H1 (cell line): ENCODE measurements around the gene KHSRP. TPM values are rescaled to one million over a fixed set of nuclear protein-coding genes. Genes with fewer than 3 reads are reported as not detected.

Experiments used
- CTCF ChIA-PET: fragments of 300-600 bp; sonication (Branson Sonifier 250); formaldehyde crosslinking; loops from one replicate; lab custom pipeline; 2021; ENCODE audit not compliant: partially characterized antibody; lab: Charles Lee
- POLR2A ChIA-PET: fragments of 300-600 bp; sonication (Branson Sonifier 250); formaldehyde crosslinking; loops from one replicate; lab custom pipeline; 2021; ENCODE audit warnings: inconsistent platforms; ENCODE audit not compliant: partially characterized antibody; lab: Charles Lee
- DNase-seq, 2 experiments: peaks; one replicate each; pipeline versions ENCODE4 v3.0.0 to v3.0.0-alpha.2; 2010 to 2022; ENCODE audit warnings: low spot score in 2 of 2, low read depth in 1 of 2, mixed read lengths in 1 of 2
- FAIRE-seq: peaks from 2 replicates; lab custom pipeline; 2011; peaks lifted over from hg19 to GRCh38; lab: Jason Lieb, UNC
- H2AFZ ChIP-seq: 2 replicates; pipeline ENCODE4 v1.8.1; 2012; ENCODE audit warnings: low read length, inconsistent platforms
- H2AK5ac ChIP-seq: 2 replicates; pipeline ENCODE4 v1.6.1; 2013; ENCODE audit warnings: low read depth, low read length
- H2BK120ac ChIP-seq: replicated peaks from 2 replicates; pipeline ENCODE3; 2013; ENCODE audit warnings: low read depth, low read length, inconsistent platforms
- H2BK12ac ChIP-seq: 2 replicates; pipeline ENCODE4 v1.6.1; 2013; ENCODE audit warnings: low read depth, low read length
- H2BK15ac ChIP-seq: 2 replicates; pipeline ENCODE4 v1.6.1; 2013; ENCODE audit warnings: low read length
- H2BK20ac ChIP-seq: 2 replicates; pipeline ENCODE4 v1.6.1; 2013; ENCODE audit warnings: low read length
- H2BK5ac ChIP-seq: 2 replicates; pipeline ENCODE4 v1.6.1; 2013; ENCODE audit warnings: low read depth, low read length
- H3K14ac ChIP-seq: 2 replicates; pipeline ENCODE4 v1.6.1; 2013; ENCODE audit warnings: inconsistent platforms; ENCODE audit not compliant: insufficient read length
- H3K18ac ChIP-seq: 2 replicates; pipeline ENCODE4 v1.6.1; 2013; ENCODE audit warnings: low read length; ENCODE audit errors: extremely low read depth
- H3K23ac ChIP-seq: 2 replicates; pipeline ENCODE4 v1.6.1; 2013; ENCODE audit warnings: inconsistent platforms; ENCODE audit not compliant: insufficient read length
- H3K23me2 ChIP-seq: 2 replicates; pipeline ENCODE4 v1.6.1; 2013; ENCODE audit warnings: low read depth, low read length
- H3K27ac ChIP-seq: 2 replicates; pipeline ENCODE4 v1.6.1; 2011; ENCODE audit warnings: low read depth, low read length, inconsistent platforms
- H3K27me3 ChIP-seq, 4 experiments: replicated peaks in 1 of 4; 1 replicate in 1 of 4; 2 replicates in 3 of 4; pipeline versions ENCODE4 v1.6.1 to v1.8.1; 2011 to 2013; ENCODE audit warnings: low read length in 3 of 4, mild to moderate bottlenecking in 3 of 4, inconsistent platforms in 2 of 4, mixed read lengths in 2 of 4, moderate library complexity in 1 of 4; ENCODE audit not compliant: control insufficient read depth in 3 of 4, insufficient read depth in 3 of 4; ENCODE audit errors: extremely low read depth in 1 of 4
- H3K36me3 ChIP-seq, 4 experiments: 2 replicates each; pipeline versions ENCODE4 v1.6.1 to v1.8.1; 2011 to 2013; ENCODE audit warnings: mild to moderate bottlenecking in 4 of 4, low read length in 3 of 4, moderate library complexity in 2 of 4, control low read depth in 1 of 4, inconsistent platforms in 1 of 4; ENCODE audit not compliant: insufficient read depth in 4 of 4, control insufficient read depth in 2 of 4
- H3K4ac ChIP-seq: replicated peaks from 2 replicates; pipeline ENCODE3; 2013; ENCODE audit warnings: low read length, low read depth, mixed read lengths, inconsistent platforms; ENCODE audit not compliant: insufficient read length
- H3K4me1 ChIP-seq, 4 experiments: replicated peaks in 1 of 4; 1 replicate in 1 of 4; 2 replicates in 3 of 4; pipeline versions ENCODE4 v1.6.1 to v1.8.1; 2011 to 2013; ENCODE audit warnings: low read length in 3 of 4, inconsistent platforms in 2 of 4, mixed read lengths in 1 of 4; ENCODE audit not compliant: insufficient read depth in 4 of 4, control insufficient read depth in 3 of 4
- H3K4me2 ChIP-seq, 2 experiments: 2 replicates each; pipeline versions ENCODE4 v1.6.1 to v1.8.1; 2011 to 2013; ENCODE audit warnings: low read depth in 2 of 2, low read length in 2 of 2, control low read depth in 1 of 2, inconsistent platforms in 1 of 2, mild to moderate bottlenecking in 1 of 2; ENCODE audit not compliant: insufficient read depth in 1 of 2
- H3K4me3 ChIP-seq, 4 experiments: fragments of 200-600, 300-600 bp in 1 of 4; sonication (generic), shearing (Covaris generic), sonication (Bioruptor Twin) in 1 of 4; 2 replicates each; pipeline versions ENCODE4 v1.5.1 to v1.8.1; 2011 to 2016; ENCODE audit warnings: low read length in 4 of 4, low read depth in 3 of 4, control low read depth in 2 of 4, inconsistent platforms in 2 of 4, mild to moderate bottlenecking in 2 of 4, mixed read lengths in 1 of 4, moderate library complexity in 1 of 4; ENCODE audit not compliant: insufficient read depth in 2 of 4; ENCODE audit errors: extremely low read depth in 1 of 4
- H3K56ac ChIP-seq: replicated peaks from 2 replicates; pipeline ENCODE3; 2013; ENCODE audit warnings: low read depth, mild to moderate bottlenecking, mixed read lengths, low read length, inconsistent platforms; ENCODE audit not compliant: insufficient read length
- H3K79me1 ChIP-seq: 2 replicates; pipeline ENCODE4 v1.6.1; 2013; ENCODE audit warnings: low read depth, low read length, control low read depth
- H3K79me2 ChIP-seq, 2 experiments: 2 replicates each; pipeline versions ENCODE4 v1.6.1 to v1.8.1; 2012 to 2013; ENCODE audit warnings: low read length in 2 of 2, mild to moderate bottlenecking in 2 of 2, inconsistent platforms in 1 of 2; ENCODE audit not compliant: insufficient read depth in 2 of 2, control insufficient read depth in 1 of 2
- H3K9ac ChIP-seq, 4 experiments: replicated peaks in 1 of 4; 1 replicate in 1 of 4; 2 replicates in 3 of 4; pipeline versions ENCODE4 v1.6.1 to v1.8.1; 2011 to 2013; ENCODE audit warnings: low read depth in 3 of 4, low read length in 3 of 4, control low read depth in 2 of 4, mild to moderate bottlenecking in 2 of 4, moderate library complexity in 2 of 4, inconsistent platforms in 1 of 4; ENCODE audit errors: extremely low read depth in 1 of 4
- H3K9me3 ChIP-seq, 2 experiments: 2 replicates each; pipeline versions ENCODE4 v1.6.1 to v1.8.1; 2012 to 2013; ENCODE audit warnings: mild to moderate bottlenecking in 2 of 2, moderate library complexity in 2 of 2, control low read depth in 1 of 2, inconsistent platforms in 1 of 2, low read depth in 1 of 2, low read length in 1 of 2, mixed read lengths in 1 of 2; ENCODE audit not compliant: insufficient read depth in 2 of 2
- H4K20me1 ChIP-seq, 2 experiments: replicated peaks in 1 of 2; 2 replicates each; pipeline versions ENCODE3 to v1.8.1; 2011 to 2013; ENCODE audit warnings: inconsistent platforms in 2 of 2, low read length in 2 of 2, mild to moderate bottlenecking in 1 of 2; ENCODE audit not compliant: insufficient read depth in 2 of 2, control insufficient read depth in 1 of 2
- H4K5ac ChIP-seq: 2 replicates; pipeline ENCODE4 v1.6.1; 2013; ENCODE audit warnings: low read length, low read depth, mixed read lengths, inconsistent platforms; ENCODE audit not compliant: insufficient read length
- H4K8ac ChIP-seq: 2 replicates; pipeline ENCODE4 v1.8.0; 2013; ENCODE audit warnings: mild to moderate bottlenecking, moderate library complexity, low read length, inconsistent platforms; ENCODE audit not compliant: insufficient read depth; ENCODE audit errors: extremely low read depth
- H4K91ac ChIP-seq: replicated peaks from 2 replicates; pipeline ENCODE3; 2013; ENCODE audit warnings: low read length, mixed read lengths, inconsistent platforms; ENCODE audit not compliant: insufficient read length
- CHD2 ChIP-seq: IDR thresholded peaks from 2 replicates; pipeline ENCODE4 v1.6.1; 2012; ENCODE audit warnings: low read length, improper control_type of control experiment
- CREB1 ChIP-seq: IDR thresholded peaks from 2 replicates; pipeline ENCODE4 v1.6.1; 2012; ENCODE audit warnings: inconsistent platforms
- JUN ChIP-seq: IDR thresholded peaks from 2 replicates; pipeline ENCODE4 v1.6.1; 2011; ENCODE audit warnings: low read depth, mild to moderate bottlenecking, improper control_type of control experiment, low read length
- PHF8 ChIP-seq: fragments of 200-600 bp; sonication (generic); conservative IDR thresholded peaks from 2 replicates; pipeline ENCODE4 v1.7.1; 2012; ENCODE audit warnings: low read depth, mild to moderate bottlenecking, inconsistent platforms, low read length, moderate library complexity
- SIN3A ChIP-seq, 2 experiments: IDR thresholded peaks in 1 of 2; conservative IDR thresholded peaks in 1 of 2; 2 replicates each; pipeline ENCODE4 v1.6.1; 2011 to 2012; ENCODE audit warnings: low read length in 2 of 2, improper control_type of control experiment in 1 of 2, low read depth in 1 of 2, mild to moderate bottlenecking in 1 of 2
- SIRT6 ChIP-seq: IDR thresholded peaks from one replicate; pipeline ENCODE4 v1.7.1; 2012; ENCODE audit warnings: low read length, inconsistent platforms
- SP1 ChIP-seq: IDR thresholded peaks from 2 replicates; pipeline ENCODE4 v1.6.1; 2011; ENCODE audit warnings: low read depth, low read length
- TBP ChIP-seq: IDR thresholded peaks from 2 replicates; pipeline ENCODE4 v1.6.1; 2011; ENCODE audit warnings: low read depth, low read length, improper control_type of control experiment
- ZNF274 ChIP-seq: IDR thresholded peaks from 2 replicates; pipeline ENCODE4 v1.7.0; 2012; ENCODE audit warnings: low read length, borderline replicate concordance; ENCODE audit errors: extremely low read depth
- WGBS, 2 experiments: shearing (Covaris generic) in 1 of 2; methylation state at CpG; one replicate each; pipeline versions ENCODE4 v1.1.6 to v1.1.7; 2013 to 2015; ENCODE audit warnings: low lambda C conversion rate in 2 of 2, mixed read lengths in 2 of 2, inconsistent platforms in 1 of 2, low coverage in 1 of 2, missing lambda C conversion rate in 1 of 2; ENCODE audit not compliant: insufficient replicate concordance in 2 of 2, insufficient coverage in 1 of 2, insufficient read length in 1 of 2; ENCODE audit errors: extremely low coverage in 1 of 2, missing lambda C conversion rate in 1 of 2; 5-methylcytosine and 5-hydroxymethylcytosine counted together
- polyA plus RNA-seq, 7 experiments: library from polyadenylated mRNA; depleted of rRNA in 3 of 7; stranded (reverse) in 5 of 7; unstranded in 2 of 7; fragments of >200 nt in 5 of 7; fragments of 200-250 nt in 2 of 7; gene quantifications; 1 replicate in 5 of 7; 2 replicates in 1 of 7; 4 replicates in 1 of 7; pipeline versions ENCODE4 v1.2.1 to v1.2.3, GENCODE V29; 2011 to 2013; ENCODE audit warnings: missing spikeins in 2 of 7, mixed read lengths in 2 of 7
- total RNA-seq: library from RNA; stranded (reverse); fragmentation: NEBNext Ultra II Directional; extraction: Animal tissue kit (Norgen Biotek cat#: 25700); gene quantifications from 2 replicates; pipeline ENCODE4 v1.2.1, GENCODE V29; 2021

The KHSRP gene
- total and polyA plus RNA-seq, 2 of the 8 experiments (the other 6 are each of a cell fraction or from before 2014, with no cell fraction given) = 143 to 573 TPM

DNA sequence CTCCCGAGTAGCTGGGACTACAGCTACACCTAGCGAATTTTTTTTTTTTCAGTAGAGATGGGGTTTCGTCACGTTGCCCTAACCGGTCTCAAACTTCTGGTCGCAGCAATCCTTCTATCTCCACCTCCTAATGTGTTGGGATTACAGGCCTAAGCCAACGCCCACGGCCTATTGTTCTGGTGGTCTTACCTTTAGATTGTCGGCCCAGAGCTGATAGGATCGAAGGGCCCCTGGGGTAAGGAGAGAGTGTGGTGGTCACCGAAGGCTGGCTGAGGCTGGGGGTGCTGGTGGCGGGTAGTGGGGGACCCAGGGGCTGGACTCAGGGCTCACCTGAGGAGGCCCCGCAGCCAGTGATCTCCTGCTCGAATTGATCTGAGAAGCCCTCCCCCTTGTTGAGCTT, 46.5 kb upstream of the KHSRP start:
- 80% methylated on average over 14 of the region's 14 CpGs; no CpG with 5 or more reads in 1 of the 2 experiments for whole genome bisulfite sequencing, 2 experiments
- no peak for TF ChIP-seq JUN
- TF ChIP-seq PHF8 = no peak
- TF ChIP-seq TBP = no peak
- TF ChIP-seq SP1 = no peak
- TF ChIP-seq SIRT6 = no peak
- no peak for TF ChIP-seq CREB1
- TF ChIP-seq CHD2 = no peak
- TF ChIP-seq ZNF274 = no peak
- no peak for TF ChIP-seq SIN3A (conservative IDR thresholded peaks at IDR 0.05 in 1 of 2, IDR thresholded peaks at IDR 0.05 in 1 of 2; ENCODE audit: low read depth in 1 of 2, low read length in 2 of 2)

More for the DNA sequence above, 46.5 kb upstream of the KHSRP start:
- Histone ChIP-seq H2BK20ac (no peak overlapping the region), H2BK15ac (no peak overlapping the region), H3K4ac (no peak overlapping the region), H3K27ac (no peak overlapping the region), H3K9ac (0 out of 7 replicates have a peak overlapping the region, but pooled peaks of 1 of the 4 experiments have one; percentile 1), H4K5ac (no peak overlapping the region), H3K14ac (no peak overlapping the region), H3K79me1 (no peaks in the 10 kb centered on the region; the same call in 1 of the 2 replicates), H3K79me2 (no peaks in the 10 kb centered on the region), H2BK120ac (no peak overlapping the region), H3K4me1 (peaks cover 0 to 11% (median 0%) of the 10 kb centered on the region in 4 experiments; a peak in 3 of 7 replicates), H2BK12ac (no peak overlapping the region), H4K20me1 (peaks cover 0 to 8% of the 10 kb centered on the region in 2 experiments), H2AFZ (no peak overlapping the region), H3K23ac (no peak overlapping the region), H3K23me2 (peaks cover 10% of the 10 kb centered on the region), H3K4me2 (no peak overlapping the region), H2AK5ac (no peak overlapping the region), H3K18ac (no peak overlapping the region), H3K4me3 (no peak overlapping the region), H3K27me3 (peaks cover 0 to 12% (median 9%) of the 10 kb centered on the region in 4 experiments; a peak in 6 of 7 replicates), H4K91ac (no peak overlapping the region), H4K8ac (no peak overlapping the region), H3K36me3 (peaks cover 0 to 8% (median 3%) of the 10 kb centered on the region in 4 experiments; a peak in 2 of 8 replicates), H3K9me3 (no peaks in the 10 kb centered on the region), H3K56ac (no peak overlapping the region), H2BK5ac (no peak overlapping the region)
- POLR2A ChIA-PET = interaction anchor here (0.5 to 1.0 kb wide), 3 partner anchors 15 to 330 kb away, joined by 3 to 4 read pairs (median 3); no protein-coding TSS in a partner anchor
- CTCF ChIA-PET = no interaction called here
- no peak for FAIRE-seq
- no peak for DNase-seq
